GM03348 (cell line): ENCODE measurements around the gene AR.
"Not testable (repeated sequence)": the region's sequence is repeated elsewhere in the genome, so short reads cannot be mapped to it uniquely, and the experiment has no call there.

ENCODE experiments used
- DNase-seq: peaks from one replicate; pipeline ENCODE4 v3.0.0; 2012; ENCODE audit warnings: low spot score

Gene AR

GRCh38 chrX:67568769-67569168, 24.9 kb downstream of the AR start:
- no peak for DNase-seq

GRCh38 chrX:67570839-67571238, 27.0 kb downstream of the AR start:
- DNase-seq, result no peak

DNA sequence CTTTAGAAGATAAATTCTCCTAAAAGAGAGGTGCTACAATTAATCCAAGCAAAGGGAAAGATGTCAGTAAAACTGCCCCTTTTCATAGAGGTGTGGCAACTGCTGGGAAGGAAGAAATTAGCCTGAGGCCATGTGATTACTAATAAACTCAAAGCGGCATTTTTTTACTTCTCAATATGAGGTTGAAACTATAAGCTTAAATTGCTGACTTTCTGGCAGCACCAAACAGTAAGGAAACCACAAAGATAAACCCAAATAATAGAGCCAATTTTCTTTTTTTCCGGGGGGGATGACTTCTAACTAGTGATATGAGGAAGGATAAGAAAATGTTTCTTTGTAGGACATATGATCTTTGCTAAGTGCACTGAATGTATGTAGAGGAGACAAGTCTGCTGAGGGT, 30.9 kb downstream of the AR start:
- no peak for DNase-seq

- no peak for DNase-seq
These were observed 38.6 kb downstream of the AR start for GRCh38 chrX:67582436-67582835.

DNA sequence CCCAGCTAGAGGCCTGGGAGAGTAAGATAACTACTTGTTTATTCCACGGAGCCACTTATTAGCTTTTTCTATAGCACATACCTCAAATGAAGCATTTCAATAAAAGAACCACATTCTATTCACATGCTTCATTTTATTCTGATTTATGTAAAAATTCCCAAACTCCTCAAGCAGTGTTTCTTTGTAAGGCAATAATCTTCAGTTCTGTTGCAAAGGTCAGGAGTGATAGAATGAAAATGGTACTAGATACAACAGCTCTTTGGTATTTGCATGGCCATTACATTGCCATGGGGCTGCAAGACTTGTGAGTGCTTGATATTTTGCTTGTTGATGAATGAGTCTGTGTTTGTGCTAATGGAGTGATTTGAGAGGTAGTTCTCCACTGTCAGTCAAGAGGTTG, 39.4 kb downstream of the AR start:
- DNase-seq, result no peak

DNA sequence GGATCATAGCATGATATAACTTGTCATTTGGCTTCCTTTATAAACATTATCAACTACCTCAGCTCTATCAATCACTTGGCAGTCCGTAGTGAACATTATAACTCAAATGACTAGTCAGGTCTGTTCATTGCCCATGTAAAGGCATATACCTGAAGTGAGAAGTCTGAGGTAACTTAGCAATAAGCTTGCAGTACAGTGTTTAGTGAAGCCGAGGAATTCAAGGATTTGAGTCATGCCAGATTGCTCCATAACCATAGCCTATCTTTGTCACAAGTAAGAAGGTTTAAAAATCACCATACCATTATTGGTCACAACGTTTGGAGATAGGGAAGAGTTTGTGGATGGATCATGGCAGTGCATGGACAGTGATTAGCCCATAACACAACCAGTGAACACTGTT, 41.6 kb downstream of the AR start:
- DNase-seq, result no peak

DNA sequence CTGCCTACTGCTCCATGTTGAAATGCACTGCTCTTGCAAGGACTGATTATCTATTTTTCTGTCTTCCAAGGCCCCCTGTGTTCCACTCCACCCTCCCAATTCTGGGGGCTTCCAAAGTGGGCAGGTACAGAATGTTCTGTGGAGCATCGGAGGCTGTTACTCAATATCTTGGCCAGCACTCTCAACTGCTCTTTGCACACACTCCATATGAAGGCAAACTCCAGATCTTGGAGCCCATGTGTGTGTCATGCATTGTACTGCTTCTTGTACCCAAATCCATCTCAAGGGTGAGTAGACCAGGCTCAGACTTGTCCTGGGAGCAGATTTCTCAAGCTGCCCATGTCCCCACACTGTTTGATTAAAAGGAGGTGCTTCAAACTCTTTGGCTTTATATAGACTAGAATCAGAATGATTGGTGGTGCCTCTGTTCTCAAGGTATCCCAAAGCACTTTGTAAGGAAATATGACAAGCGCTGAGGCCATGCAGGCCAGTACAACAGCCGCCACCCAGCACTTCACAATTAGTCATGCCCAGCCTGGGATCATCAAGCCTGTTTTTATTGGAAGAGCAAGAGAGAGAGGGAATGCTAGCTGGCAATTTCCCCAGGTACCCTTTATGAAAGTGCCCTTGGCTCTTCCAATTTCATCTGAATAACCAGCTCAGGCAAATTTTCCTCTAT, 44.3 kb downstream of the AR start:
- no peak for DNase-seq

GRCh38 chrX:67596839-67597790, 53.3 kb downstream of the AR start:
- DNase-seq, result no peak

GRCh38 chrX:67599532-67599931, 55.7 kb downstream of the AR start:
- no peak for DNase-seq

DNA sequence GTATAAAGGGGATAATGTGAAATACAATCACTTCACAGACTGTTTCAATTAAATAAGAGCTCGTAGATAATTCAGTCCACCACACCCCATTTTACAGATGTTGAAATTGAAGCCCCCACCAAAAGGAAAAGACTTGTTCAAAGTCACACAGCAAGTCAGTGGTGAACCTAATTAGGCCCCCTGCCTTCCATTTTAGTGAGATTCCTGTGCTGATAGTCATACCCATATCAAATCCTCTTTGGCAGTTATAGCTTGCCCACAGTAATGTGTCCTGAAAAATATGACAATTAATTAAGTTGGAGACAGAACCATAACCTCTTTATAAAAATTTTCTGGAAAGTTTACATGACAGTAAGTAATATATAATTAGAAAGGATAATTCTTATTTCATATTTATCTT, 58.0 kb downstream of the AR start:
- DNase-seq, result no peak

- DNase-seq, result peak; percentile 54
These were observed 61.3 kb downstream of the AR start for GRCh38 chrX:67604979-67605703.

DNA sequence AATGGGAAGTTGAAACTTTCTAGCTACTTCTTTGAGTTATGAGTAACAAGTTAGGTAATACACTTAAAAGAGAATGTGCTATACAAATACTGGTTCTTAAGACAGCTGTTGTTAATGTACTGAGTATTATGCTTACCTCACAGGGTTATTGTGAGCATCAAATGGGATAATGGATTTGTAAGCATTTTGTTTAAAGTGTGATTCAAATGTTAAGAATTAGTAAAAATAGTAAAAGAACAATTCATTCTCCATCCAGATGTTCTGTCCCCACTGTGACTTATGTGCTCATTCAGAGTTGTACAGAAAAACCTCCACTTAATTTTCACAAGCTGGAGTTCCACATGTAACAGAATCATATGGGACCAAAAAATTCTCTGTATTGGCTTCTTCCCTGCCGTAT, 63.6 kb downstream of the AR start:
- DNase-seq, result peak; percentile 2

GRCh38 chrX:67610282-67610681, 66.5 kb downstream of the AR start:
- DNase-seq, result no peak

- DNase-seq, result no peak
These were observed 68.4 kb downstream of the AR start for GRCh38 chrX:67612231-67612630.

DNA sequence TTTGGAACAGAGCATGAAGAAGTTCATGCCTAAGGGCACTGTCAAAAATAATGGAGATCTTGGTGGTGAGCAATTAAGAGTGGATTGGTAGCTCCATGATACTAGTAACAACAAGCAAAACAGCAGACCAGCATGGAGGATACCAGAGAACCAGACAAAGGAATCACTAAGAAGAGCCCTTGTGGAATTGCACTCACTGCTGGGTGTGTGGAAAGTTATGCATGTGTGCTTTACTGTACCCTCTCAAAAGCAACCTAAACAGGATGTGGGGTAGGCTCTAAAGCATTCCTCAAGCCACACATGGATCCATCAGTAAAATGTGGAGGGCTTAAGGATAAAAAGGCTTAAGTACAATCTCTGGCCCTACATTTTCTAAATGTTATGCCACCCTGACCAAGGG, 69.5 kb downstream of the AR start:
- DNase-seq, result no peak

DNA sequence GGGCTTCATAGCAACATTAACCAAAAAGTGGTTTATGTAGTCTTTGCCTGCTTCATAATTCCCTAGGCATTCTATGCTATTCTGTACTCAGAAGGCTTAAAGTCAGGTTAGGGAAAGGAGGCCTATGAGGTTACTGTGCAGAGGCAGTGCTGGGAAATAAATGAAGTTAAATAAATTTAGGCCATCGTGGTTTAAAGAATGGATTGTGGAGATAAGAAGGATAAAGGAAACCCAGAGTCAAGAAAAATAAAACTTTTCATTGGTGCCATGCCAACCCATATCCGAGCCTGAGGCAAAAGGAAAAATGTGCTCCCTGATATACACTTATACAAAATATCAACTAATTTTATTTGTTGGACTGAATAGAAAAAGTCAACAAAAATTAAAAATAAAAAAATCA, 70.2 kb downstream of the AR start:
- DNase-seq, result no peak

GRCh38 chrX:67614423-67614822, 70.6 kb downstream of the AR start:
- peak; percentile 2 for DNase-seq

DNA sequence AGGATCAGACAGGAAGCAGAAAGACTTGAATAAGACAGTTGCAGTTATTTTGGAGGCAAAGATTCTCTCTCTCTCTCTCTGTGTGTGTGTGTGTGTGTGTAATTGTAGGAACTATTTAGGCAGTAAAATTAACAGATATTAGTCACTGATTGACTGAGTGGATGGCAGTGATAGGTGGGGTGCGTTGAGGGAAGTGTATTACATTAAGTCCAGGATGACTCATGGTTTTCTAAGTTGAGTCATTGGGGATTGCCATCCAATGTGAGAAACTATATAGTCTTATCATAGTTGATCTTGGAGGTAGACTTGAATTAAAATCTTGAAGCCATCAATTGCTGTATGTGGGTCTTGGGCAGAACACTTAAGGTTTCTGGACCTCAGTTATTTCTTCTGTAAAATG, 75.4 kb downstream of the AR start:
- peak; percentile 1 for DNase-seq

DNA sequence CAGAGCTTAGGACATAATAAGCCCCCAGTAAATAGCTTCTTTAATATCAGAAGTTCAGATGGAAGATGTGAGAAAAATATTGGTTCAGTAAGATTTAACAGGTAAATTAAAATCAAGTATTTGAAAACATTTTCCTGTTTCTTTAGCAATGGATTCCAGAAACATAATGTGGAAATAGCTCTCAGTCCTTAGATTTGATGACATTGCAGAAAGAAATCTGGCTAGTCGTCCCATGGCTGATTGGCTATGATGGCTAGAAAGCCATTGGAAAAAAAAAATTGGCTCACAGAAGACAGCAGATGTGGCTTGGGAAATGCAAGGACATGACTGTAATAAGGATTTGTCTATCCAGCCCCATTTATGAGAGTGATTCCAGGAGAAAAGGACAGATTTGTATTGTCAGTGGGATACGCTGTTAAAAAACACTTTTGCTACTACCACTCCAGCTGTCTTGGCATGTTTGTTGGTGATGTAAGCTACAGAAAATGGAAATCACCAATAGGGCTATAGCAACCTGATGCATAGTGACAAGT, 78.3 kb downstream of the AR start:
- DNase-seq, result no peak

DNA sequence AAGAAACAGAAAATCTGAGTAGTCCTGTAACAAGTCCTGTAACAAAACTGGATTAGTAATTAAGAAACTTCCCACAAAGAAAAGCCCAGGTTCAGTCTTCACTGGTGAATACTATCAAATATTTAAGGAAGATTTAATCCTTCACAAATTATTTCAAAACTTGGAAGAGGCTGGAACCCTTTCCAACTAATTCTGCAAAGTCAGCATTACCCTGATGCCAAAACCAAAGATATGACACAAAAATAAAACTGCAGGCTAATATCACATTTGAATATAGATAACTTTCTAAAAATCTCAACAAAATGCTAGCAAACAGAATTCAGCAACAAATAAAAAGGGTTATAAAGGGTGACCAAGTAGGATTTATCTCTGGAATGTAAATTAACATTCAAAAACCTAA, 80.5 kb downstream of the AR start:
- no peak for DNase-seq

DNA sequence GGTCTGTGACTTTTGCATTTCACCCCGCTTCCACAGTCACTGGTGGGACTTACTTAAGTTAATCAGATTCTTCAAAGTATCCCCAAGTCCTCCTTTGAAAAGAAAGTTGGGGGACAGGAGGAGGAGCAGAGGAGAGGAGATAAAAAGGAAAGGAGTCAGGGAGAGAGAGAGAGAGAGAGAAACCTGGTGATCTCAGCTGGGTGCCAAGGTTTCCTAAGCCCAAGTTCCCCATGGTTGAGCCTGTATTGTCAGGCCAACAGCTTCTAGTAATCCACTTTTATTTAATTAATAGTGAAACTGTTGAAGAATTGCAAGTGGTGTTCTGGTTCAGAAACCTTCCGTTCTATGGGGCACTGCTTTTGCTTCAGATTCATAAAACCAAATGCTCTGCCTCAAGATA, 91.6 kb downstream of the AR start:
- DNase-seq, result no peak

- no peak for DNase-seq
These were observed 92.7 kb downstream of the AR start for GRCh38 chrX:67636532-67636931.

DNA sequence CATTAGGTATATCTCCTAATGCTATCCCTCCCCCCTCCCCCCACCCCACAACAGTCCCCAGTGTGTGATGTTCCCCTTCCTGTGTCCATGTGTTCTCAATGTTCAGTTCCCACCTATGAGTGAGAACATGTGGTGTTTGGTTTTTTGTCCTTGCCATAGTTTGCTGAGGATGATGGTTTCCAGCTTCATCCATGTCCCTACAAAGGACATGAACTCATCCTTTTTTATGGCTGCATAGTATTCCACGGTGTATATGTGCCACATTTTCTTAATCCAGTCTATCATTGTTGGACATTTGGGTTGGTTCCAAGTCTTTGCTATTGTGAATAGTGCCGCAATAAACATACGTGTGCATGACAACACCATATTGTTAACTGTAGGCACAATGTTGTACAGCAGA, 93.5 kb downstream of the AR start:
- DNase-seq, result not testable (repeated sequence)
